WERI-Rb-1 (cell line): Measurements from ENCODE around the gene TAS1R3.
"Not testable (repeated sequence)": the region's sequence is repeated elsewhere in the genome, so short reads cannot be mapped to it uniquely, and the experiment has no call there.

Experiments
- DNase-seq: peaks from one replicate; pipeline ENCODE4 v3.0.0-alpha.2; 2020
- H3K27ac ChIP-seq: fragments of 250-450 bp; sonication (Bioruptor Pico); 2 replicates; pipeline ENCODE4 v1.5.1; 2020; ENCODE audit warnings: mild to moderate bottlenecking, moderate library complexity
- H3K27me3 ChIP-seq: fragments of 250-450 bp; sonication (Bioruptor Pico); 2 replicates; pipeline ENCODE4 v1.5.1; 2021; ENCODE audit warnings: mild to moderate bottlenecking, low read depth, moderate library complexity; ENCODE audit not compliant: insufficient read depth, severe bottlenecking
- H3K36me3 ChIP-seq: fragments of 250-450 bp; sonication (Bioruptor Pico); 2 replicates; pipeline ENCODE4 v1.5.1; 2020; ENCODE audit warnings: mild to moderate bottlenecking, moderate library complexity
- H3K4me3 ChIP-seq: 2 replicates; pipeline ENCODE4 v1.5.1; 2011; ENCODE audit warnings: low read depth, mild to moderate bottlenecking, control low read depth, low read length
- H3K9me3 ChIP-seq: fragments of 250-450 bp; sonication (Bioruptor Pico); 2 replicates; pipeline ENCODE4 v1.5.1; 2021; ENCODE audit warnings: mild to moderate bottlenecking, moderate library complexity; ENCODE audit not compliant: severe bottlenecking
- TF ChIP-seq, protein P1 (sequence below): IDR thresholded peaks from 2 replicates; pipeline ENCODE4 v1.5.1; 2011; ENCODE audit warnings: low read depth, mild to moderate bottlenecking, control low read depth, inconsistent platforms, low read length

The TAS1R3 gene

GRCh38 chr1:1315435-1315954 lies 15.6 kb upstream of the TAS1R3 start:
- H3K27ac ChIP-seq, result peak overlapping the region; percentile 76
- H3K9me3 ChIP-seq, result no peaks in the 10 kb centered on the region
- TF ChIP-seq, protein P1, sequence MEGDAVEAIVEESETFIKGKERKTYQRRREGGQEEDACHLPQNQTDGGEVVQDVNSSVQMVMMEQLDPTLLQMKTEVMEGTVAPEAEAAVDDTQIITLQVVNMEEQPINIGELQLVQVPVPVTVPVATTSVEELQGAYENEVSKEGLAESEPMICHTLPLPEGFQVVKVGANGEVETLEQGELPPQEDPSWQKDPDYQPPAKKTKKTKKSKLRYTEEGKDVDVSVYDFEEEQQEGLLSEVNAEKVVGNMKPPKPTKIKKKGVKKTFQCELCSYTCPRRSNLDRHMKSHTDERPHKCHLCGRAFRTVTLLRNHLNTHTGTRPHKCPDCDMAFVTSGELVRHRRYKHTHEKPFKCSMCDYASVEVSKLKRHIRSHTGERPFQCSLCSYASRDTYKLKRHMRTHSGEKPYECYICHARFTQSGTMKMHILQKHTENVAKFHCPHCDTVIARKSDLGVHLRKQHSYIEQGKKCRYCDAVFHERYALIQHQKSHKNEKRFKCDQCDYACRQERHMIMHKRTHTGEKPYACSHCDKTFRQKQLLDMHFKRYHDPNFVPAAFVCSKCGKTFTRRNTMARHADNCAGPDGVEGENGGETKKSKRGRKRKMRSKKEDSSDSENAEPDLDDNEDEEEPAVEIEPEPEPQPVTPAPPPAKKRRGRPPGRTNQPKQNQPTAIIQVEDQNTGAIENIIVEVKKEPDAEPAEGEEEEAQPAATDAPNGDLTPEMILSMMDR, result no peak
- H3K27me3 ChIP-seq, result no peaks in the 10 kb centered on the region
- peak; percentile 87 for DNase-seq
- no peak overlapping the region for H3K4me3 ChIP-seq
- peaks cover 93% of the 10 kb centered on the region for H3K36me3 ChIP-seq

- DNase-seq, H3K9me3 ChIP-seq, H3K4me3 ChIP-seq, H3K27me3 ChIP-seq: not testable (repeated sequence)
- Histone ChIP-seq H3K27ac (peak overlapping the region; percentile 65), H3K36me3 (peaks cover 93% of the 10 kb centered on the region)
Observed at GRCh38 chr1:1316199-1316598, 14.9 kb upstream of the TAS1R3 start.

DNA sequence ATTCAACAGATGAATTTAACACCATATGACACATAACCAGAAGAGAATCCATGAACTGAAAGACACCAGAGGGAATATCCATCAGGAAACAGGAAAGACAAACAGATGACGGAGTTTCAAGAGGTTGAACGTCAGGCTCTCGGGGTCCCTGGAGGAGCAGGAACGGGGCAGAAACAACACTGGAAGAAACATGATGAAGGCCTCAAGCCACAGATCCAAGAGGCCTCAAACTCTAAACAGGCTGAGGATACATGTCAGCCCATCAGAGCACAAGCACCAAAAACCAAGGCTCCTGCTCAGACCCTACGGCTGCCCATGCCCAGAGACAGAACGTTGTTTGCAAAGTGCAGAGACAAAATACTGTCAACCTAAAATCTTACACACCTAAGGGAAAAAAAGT lies 13.7 kb upstream of the TAS1R3 start:
- no peaks in the 10 kb centered on the region for H3K9me3 ChIP-seq
- H3K27ac ChIP-seq, result no peak overlapping the region

GRCh38 chr1:1318131-1318652 lies 12.9 kb upstream of the TAS1R3 start:
- Histone ChIP-seq H3K4me3 (no peak overlapping the region), H3K27ac (no peak overlapping the region), H3K9me3 (no peaks in the 10 kb centered on the region), H3K36me3 (peaks cover 88% of the 10 kb centered on the region), H3K27me3 (no peaks in the 10 kb centered on the region)
- DNase-seq, result no peak
- TF ChIP-seq, protein P1, result no peak

More for the DNA sequence above, 13.7 kb upstream of the TAS1R3 start:
- Histone ChIP-seq H3K27me3 (no peaks in the 10 kb centered on the region), H3K4me3 (no peak overlapping the region), H3K36me3 (peaks cover 90% of the 10 kb centered on the region)
- TF ChIP-seq, protein P1, result no peak
- DNase-seq, result no peak

DNA sequence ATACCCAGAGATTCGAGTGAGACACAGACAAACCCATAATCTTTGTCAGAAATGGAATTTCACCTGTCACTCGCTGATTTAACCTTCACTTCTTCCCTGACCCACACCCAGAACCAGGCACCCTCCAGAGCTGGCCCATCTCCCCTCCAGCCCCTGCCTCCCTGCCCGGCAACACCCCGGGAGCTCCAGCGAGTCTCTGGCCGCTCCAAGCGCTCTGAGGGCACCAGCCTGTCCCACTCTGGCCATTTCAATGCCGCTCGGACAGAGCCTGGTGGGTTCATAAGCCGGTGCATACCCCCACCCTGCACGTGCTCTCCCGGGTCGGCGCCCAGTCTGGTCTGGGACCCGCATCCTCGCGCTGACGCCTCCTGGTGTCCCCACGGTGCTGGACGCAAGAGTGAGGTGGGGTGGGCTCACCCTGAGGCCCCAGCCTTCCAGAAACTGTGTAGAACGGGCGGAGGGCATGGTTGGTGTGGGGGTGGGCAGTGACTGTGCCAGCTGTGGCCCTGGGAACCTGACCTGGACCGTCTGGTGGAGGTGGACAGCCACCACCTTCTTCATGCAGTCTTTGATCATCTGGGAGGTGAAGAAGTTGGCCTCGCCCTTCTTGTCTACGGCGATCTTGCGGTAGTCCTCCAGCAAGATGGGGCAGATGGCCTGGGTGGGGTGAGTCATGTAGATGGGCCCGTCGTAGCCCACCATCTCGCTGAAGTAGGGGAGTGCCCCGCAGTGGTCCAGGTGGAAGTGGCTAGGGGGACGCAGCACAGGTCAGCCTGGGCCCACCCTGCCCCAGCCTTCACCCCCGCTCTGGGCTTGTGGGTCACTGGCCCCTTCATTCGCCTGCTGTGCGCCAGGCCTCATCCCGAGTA lies 12.1 kb upstream of the TAS1R3 start:
- Histone ChIP-seq H3K4me3 (no peak overlapping the region), H3K27me3 (no peaks in the 10 kb centered on the region), H3K27ac (0 out of 2 replicates have a peak overlapping the region, but pooled peaks have one; percentile 24), H3K9me3 (no peaks in the 10 kb centered on the region), H3K36me3 (peaks cover 80% of the 10 kb centered on the region)
- TF ChIP-seq, protein P1, result no peak
- DNase-seq, result no peak

- DNase-seq, result no peak
- Histone ChIP-seq H3K4me3 (no peak overlapping the region), H3K27me3 (no peaks in the 10 kb centered on the region), H3K36me3 (peaks cover 77% of the 10 kb centered on the region), H3K9me3 (no peaks in the 10 kb centered on the region), H3K27ac (no peak overlapping the region)
- TF ChIP-seq, protein P1, result no peak
Observed at GRCh38 chr1:1319646-1319941, 11.5 kb upstream of the TAS1R3 start.
